GM19043 (cell line): ENCODE data around the gene EIF3K.

ENCODE experiments used
- ATAC-seq: cut with Tn5 transposase; IDR thresholded peaks from one replicate; pipeline ENCODE4 v1.9.1; 2021; ENCODE audit warnings: low read depth; ENCODE audit not compliant: unreplicated experiment

The EIF3K gene

GRCh38 chr19:38665219-38665931 lies 46.4 kb downstream of the EIF3K start:
- ATAC-seq, result no peak

- no peak for ATAC-seq
Measured at GRCh38 chr19:38665950-38666662, 47.1 kb downstream of the EIF3K start.

GRCh38 chr19:38666663-38667511 lies 47.9 kb downstream of the EIF3K start:
- ATAC-seq, result no peak

- ATAC-seq, result no peak
Measured at GRCh38 chr19:38667661-38668171, 48.7 kb downstream of the EIF3K start.

- ATAC-seq, result no peak
Measured at GRCh38 chr19:38669552-38669951, 50.6 kb downstream of the EIF3K start.

GRCh38 chr19:38670921-38671398 lies 52.0 kb downstream of the EIF3K start:
- ATAC-seq, result no peak

GRCh38 chr19:38671654-38672053 lies 52.7 kb downstream of the EIF3K start:
- no peak for ATAC-seq

- no peak for ATAC-seq
Measured at GRCh38 chr19:38673030-38673429, 54.0 kb downstream of the EIF3K start.

- no peak for ATAC-seq
Measured at GRCh38 chr19:38674388-38675171, 55.6 kb downstream of the EIF3K start.

GRCh38 chr19:38675611-38676010 lies 56.6 kb downstream of the EIF3K start:
- ATAC-seq, result no peak

- no peak for ATAC-seq
Measured at GRCh38 chr19:38676023-38676877, 57.3 kb downstream of the EIF3K start.

GRCh38 chr19:38676878-38677646 lies 58.1 kb downstream of the EIF3K start:
- no peak for ATAC-seq

GRCh38 chr19:38678217-38678890 lies 59.4 kb downstream of the EIF3K start:
- ATAC-seq, result no peak

GRCh38 chr19:38678891-38679494 lies 60.0 kb downstream of the EIF3K start:
- no peak for ATAC-seq

GRCh38 chr19:38679839-38680238 lies 60.9 kb downstream of the EIF3K start:
- ATAC-seq, result no peak

- ATAC-seq, result no peak
Measured at GRCh38 chr19:38682195-38682867, 63.3 kb downstream of the EIF3K start.

- ATAC-seq, result no peak
Measured at GRCh38 chr19:38682872-38683392, 63.9 kb downstream of the EIF3K start.
